PC-3 (cell line): ENCODE data around the gene WNK1. TPM values are rescaled to one million over a fixed set of nuclear protein-coding genes. Genes with fewer than 3 reads are reported as not detected.

Experiments
- ATAC-seq: fragments of 200-7000 bp; cut with Tn5 transposase; 2 replicates; pipeline ENCODE4 v1.9.1; 2020; ENCODE audit warnings: mild to moderate bottlenecking, moderate library complexity
- BruUV-seq: library from RNA; stranded (reverse); fragments of 400-500 nt; replicated peaks from 2 replicates; lab custom pipeline; 2021; lab: Mats Ljungman, UMichigan
- CTCF ChIA-PET: fragments of 300-600 bp; sonication (Branson Sonifier 250); formaldehyde crosslinking; loops from one replicate; lab custom pipeline; 2022; ENCODE audit warnings: antibody characterized with exemption; lab: Charles Lee
- POLR2A ChIA-PET: fragments of 300-600 bp; sonication (Branson Sonifier 250); formaldehyde crosslinking; loops from one replicate; lab custom pipeline; 2022; ENCODE audit warnings: antibody characterized with exemption; ENCODE audit not compliant: unreplicated experiment; lab: Charles Lee
- DNase-seq: peaks from one replicate; pipeline ENCODE4 v3.0.0-alpha.2; 2015
- H2AFZ ChIP-seq: fragments of 300-600 bp; sonication (generic); 2 replicates; pipeline ENCODE4 v1.6.0; 2016; ENCODE audit warnings: antibody characterized with exemption, low read length
- H3F3A ChIP-seq: fragments of 300-600 bp; sonication (generic); one replicate; pipeline ENCODE4 v1.6.0; 2017; ENCODE audit warnings: antibody characterized with exemption, low read length, control low read depth, mild to moderate bottlenecking; ENCODE audit not compliant: unreplicated experiment
- H3K27ac ChIP-seq: fragments of 300-600 bp; sonication (generic); 2 replicates; pipeline ENCODE4 v1.5.1; 2016; ENCODE audit warnings: mild to moderate bottlenecking, low read length
- H3K27me3 ChIP-seq: fragments of 300-600 bp; sonication (generic); 2 replicates; pipeline ENCODE4 v1.6.1; 2016; ENCODE audit warnings: low read length, mixed read lengths
- H3K36me3 ChIP-seq: fragments of 300-600 bp; sonication (generic); 2 replicates; pipeline ENCODE4 v1.6.1; 2016; ENCODE audit warnings: low read depth, mixed run types, low read length, mixed read lengths
- H3K4me1 ChIP-seq: fragments of 300-600 bp; sonication (generic); 2 replicates; pipeline ENCODE4 v1.5.1; 2016; ENCODE audit warnings: low read length; ENCODE audit not compliant: insufficient read depth
- H3K4me2 ChIP-seq: fragments of 300-600 bp; sonication (generic); 2 replicates; pipeline ENCODE4 v1.6.0; 2016; ENCODE audit warnings: low read length
- H3K4me3 ChIP-seq: fragments of 300-600 bp; sonication (generic); 2 replicates; pipeline ENCODE4 v1.5.1; 2016; ENCODE audit warnings: mild to moderate bottlenecking, low read length, mixed read lengths
- H3K79me2 ChIP-seq: fragments of 300-600 bp; sonication (generic); 2 replicates; pipeline ENCODE4 v1.6.1; 2017; ENCODE audit warnings: low read length, mixed read lengths
- H3K9ac ChIP-seq: fragments of 300-600 bp; sonication (generic); 2 replicates; pipeline ENCODE4 v1.6.0; 2016; ENCODE audit warnings: mild to moderate bottlenecking, low read length
- H3K9me2 ChIP-seq: fragments of 300-600 bp; sonication (generic); replicated peaks from 2 replicates; pipeline ENCODE4 v1.6.1; 2016; ENCODE audit warnings: mixed run types, low read length, mixed read lengths
- H3K9me3 ChIP-seq: fragments of 300-600 bp; sonication (generic); 2 replicates; pipeline ENCODE4 v1.6.1; 2016; ENCODE audit warnings: low read length, mixed read lengths
- H4K20me1 ChIP-seq: fragments of 300-600 bp; sonication (generic); 2 replicates; pipeline ENCODE4 v1.6.1; 2016; ENCODE audit warnings: low read length, mixed read lengths
- CTCF ChIP-seq: fragments of 300-600 bp; sonication (generic); conservative IDR thresholded peaks from 2 replicates; pipeline ENCODE4 v1.5.1; 2017; ENCODE audit warnings: antibody characterized with exemption, low read depth, mild to moderate bottlenecking, low read length
- EZH2 ChIP-seq: fragments of 300-600 bp; sonication (generic); IDR thresholded peaks from one replicate; pipeline ENCODE4 v1.6.1; 2017; ENCODE audit warnings: antibody characterized with exemption, mild to moderate bottlenecking, low read length; ENCODE audit not compliant: unreplicated experiment
- EZH2phosphoT487 ChIP-seq: fragments of 300-600 bp; sonication (generic); IDR thresholded peaks from 2 replicates; pipeline ENCODE4 v1.6.1; 2018; ENCODE audit warnings: mild to moderate bottlenecking, antibody characterized with exemption, low read length, borderline replicate concordance
- intact Hi-C: fragments of 100-400 bp; cut with micrococcal nuclease; formaldehyde crosslinking; loops from 2 replicates; pipeline ENCODE4 v1.9.0; 2023
- total RNA-seq: library from RNA; depleted of rRNA; stranded (reverse); fragments of >200 nt; gene quantifications from 2 replicates; pipeline ENCODE4 v1.2.3, GENCODE V29; 2014

Gene WNK1
- total RNA-seq, 1 experiment from 2014 or later: 44.5 TPM

- Histone ChIP-seq H3F3A (no peaks in the 10 kb centered on the region), H2AFZ (no peak overlapping the region), H3K36me3 (peaks cover 7% of the 10 kb centered on the region; the same call in 1 of the 2 replicates), H3K4me2 (no peak overlapping the region), H3K79me2 (no peaks in the 10 kb centered on the region), H3K9me2 (no peaks in the 10 kb centered on the region), H4K20me1 (no peaks in the 10 kb centered on the region), H3K4me1 (no peaks in the 10 kb centered on the region), H3K9me3 (no peaks in the 10 kb centered on the region), H3K27ac (no peak overlapping the region), H3K9ac (no peak overlapping the region), H3K27me3 (no peaks in the 10 kb centered on the region), H3K4me3 (no peak overlapping the region)
- POLR2A ChIA-PET: no interaction called here
- TF ChIP-seq EZH2: no peak
- no peak for TF ChIP-seq CTCF
- no peak for TF ChIP-seq EZH2phosphoT487
- BruUV-seq: no TSS peak
- DNase-seq (no peak), ATAC-seq (no peak)
- CTCF ChIA-PET: no interaction called here
- intact Hi-C loops: no loop called here
These were observed 85.2 kb downstream of the WNK1 start for GRCh38 chr12:837548-837947.

- H3K4me3 ChIP-seq: no peak overlapping the region
- DNase-seq (peak; percentile 84), ATAC-seq (peak; percentile 91)
- BruUV-seq: no TSS peak
- no peak overlapping the region for H3K9ac ChIP-seq
- H3K79me2 ChIP-seq: peaks cover 13% of the 10 kb centered on the region
- no peak overlapping the region for H2AFZ ChIP-seq
- H3K9me2 ChIP-seq: no peaks in the 10 kb centered on the region
- H3K36me3 ChIP-seq: no peaks in the 10 kb centered on the region
- no peaks in the 10 kb centered on the region for H3K9me3 ChIP-seq
- H3K4me1 ChIP-seq: peaks cover 9% of the 10 kb centered on the region
- no peaks in the 10 kb centered on the region for H4K20me1 ChIP-seq
- H3K27ac ChIP-seq: no peak overlapping the region
- no peaks in the 10 kb centered on the region for H3F3A ChIP-seq
- peak overlapping the region; percentile 40; the same call in 1 of the 2 replicates for H3K4me2 ChIP-seq
- intact Hi-C loops: no loop called here
- no peak for TF ChIP-seq CTCF
- no peak for TF ChIP-seq EZH2
- no peak for TF ChIP-seq EZH2phosphoT487
- POLR2A ChIA-PET: interaction anchor here (0.7 kb wide), 1 partner anchor 524 kb away, joined by 4 read pairs; no protein-coding TSS in a partner anchor
- CTCF ChIA-PET: interaction anchor here (0.5 kb wide), 1 partner anchor 106 kb away, joined by 3 read pairs; the partner anchor contains the start of gene RAD52
- no peaks in the 10 kb centered on the region for H3K27me3 ChIP-seq
These were observed 91.2 kb downstream of the WNK1 start for GRCh38 chr12:843609-844008.

- Histone ChIP-seq H3K9me2 (no peaks in the 10 kb centered on the region), H3K79me2 (peaks cover 24% of the 10 kb centered on the region), H4K20me1 (no peaks in the 10 kb centered on the region), H3K4me1 (peaks cover 13% of the 10 kb centered on the region), H3K27ac (no peak overlapping the region), H3K36me3 (no peaks in the 10 kb centered on the region), H3K9me3 (no peaks in the 10 kb centered on the region), H3F3A (peaks cover 4% of the 10 kb centered on the region), H3K27me3 (no peaks in the 10 kb centered on the region), H3K9ac (no peak overlapping the region), H2AFZ (no peak overlapping the region), H3K4me3 (no peak overlapping the region), H3K4me2 (no peak overlapping the region)
- CTCF ChIA-PET: no interaction called here
- no peak for TF ChIP-seq EZH2phosphoT487
- no peak for TF ChIP-seq EZH2
- no peak for TF ChIP-seq CTCF
- BruUV-seq: no TSS peak
- DNase-seq: no peak
- intact Hi-C loops: no loop called here
- ATAC-seq: no peak
- POLR2A ChIA-PET: interaction anchor here (0.7 kb wide), 1 partner anchor 15 kb away, joined by 3 read pairs; no protein-coding TSS in a partner anchor
These were observed 94.0 kb downstream of the WNK1 start for GRCh38 chr12:846421-846820.
